GM19043 (cell line): ENCODE measurements around the gene COL5A1.

Experiments
- ATAC-seq: cut with Tn5 transposase; IDR thresholded peaks from one replicate; pipeline ENCODE4 v1.9.1; 2021; ENCODE audit warnings: low read depth; ENCODE audit not compliant: unreplicated experiment

COL5A1 gene

GRCh38 chr9:134625361-134626068, 16.1 kb upstream of the COL5A1 start:
- no peak for ATAC-seq

- no peak for ATAC-seq
These were observed 15.6 kb upstream of the COL5A1 start for GRCh38 chr9:134626069-134626423.

DNA sequence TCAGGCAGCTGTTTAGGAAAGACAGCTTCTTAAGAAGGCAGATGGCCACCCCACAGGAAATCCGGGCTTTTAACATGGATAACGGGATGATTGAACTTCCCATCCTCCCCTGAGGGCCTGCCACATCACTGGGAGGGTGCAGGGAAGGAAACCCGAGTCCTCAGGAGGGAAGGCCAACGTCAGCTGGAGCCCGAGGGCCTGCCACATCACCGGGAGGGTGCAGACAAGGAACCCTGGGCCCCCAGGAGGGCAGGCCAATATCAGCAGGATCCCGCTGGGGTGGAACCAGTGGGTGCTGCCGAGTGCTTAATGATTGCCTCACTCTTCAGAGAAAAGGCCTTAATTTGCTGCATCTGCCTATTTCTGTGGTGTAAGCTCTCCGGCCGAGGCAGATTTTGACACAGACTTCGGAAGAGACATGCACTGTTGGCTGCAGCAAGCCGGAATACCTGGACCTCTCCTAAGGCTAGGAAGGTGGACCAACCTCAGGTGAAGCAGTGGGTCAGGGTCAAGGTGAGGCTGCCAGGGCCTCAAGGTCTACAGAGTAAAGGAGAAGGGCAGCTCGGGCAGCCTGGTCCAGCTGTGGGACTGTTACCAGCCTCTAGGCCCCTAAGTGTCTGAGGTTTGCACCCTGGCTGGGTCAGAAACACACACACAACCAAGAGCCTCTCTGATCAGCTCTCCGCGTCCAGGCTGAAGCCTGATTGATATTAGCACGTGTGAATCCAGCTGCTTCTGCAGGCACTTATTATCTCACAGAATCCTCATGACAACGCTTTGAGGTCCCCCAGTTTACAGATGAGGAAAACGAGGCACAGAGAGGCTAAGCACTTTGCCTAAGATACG, 14.8 kb upstream of the COL5A1 start:
- ATAC-seq, result no peak

DNA sequence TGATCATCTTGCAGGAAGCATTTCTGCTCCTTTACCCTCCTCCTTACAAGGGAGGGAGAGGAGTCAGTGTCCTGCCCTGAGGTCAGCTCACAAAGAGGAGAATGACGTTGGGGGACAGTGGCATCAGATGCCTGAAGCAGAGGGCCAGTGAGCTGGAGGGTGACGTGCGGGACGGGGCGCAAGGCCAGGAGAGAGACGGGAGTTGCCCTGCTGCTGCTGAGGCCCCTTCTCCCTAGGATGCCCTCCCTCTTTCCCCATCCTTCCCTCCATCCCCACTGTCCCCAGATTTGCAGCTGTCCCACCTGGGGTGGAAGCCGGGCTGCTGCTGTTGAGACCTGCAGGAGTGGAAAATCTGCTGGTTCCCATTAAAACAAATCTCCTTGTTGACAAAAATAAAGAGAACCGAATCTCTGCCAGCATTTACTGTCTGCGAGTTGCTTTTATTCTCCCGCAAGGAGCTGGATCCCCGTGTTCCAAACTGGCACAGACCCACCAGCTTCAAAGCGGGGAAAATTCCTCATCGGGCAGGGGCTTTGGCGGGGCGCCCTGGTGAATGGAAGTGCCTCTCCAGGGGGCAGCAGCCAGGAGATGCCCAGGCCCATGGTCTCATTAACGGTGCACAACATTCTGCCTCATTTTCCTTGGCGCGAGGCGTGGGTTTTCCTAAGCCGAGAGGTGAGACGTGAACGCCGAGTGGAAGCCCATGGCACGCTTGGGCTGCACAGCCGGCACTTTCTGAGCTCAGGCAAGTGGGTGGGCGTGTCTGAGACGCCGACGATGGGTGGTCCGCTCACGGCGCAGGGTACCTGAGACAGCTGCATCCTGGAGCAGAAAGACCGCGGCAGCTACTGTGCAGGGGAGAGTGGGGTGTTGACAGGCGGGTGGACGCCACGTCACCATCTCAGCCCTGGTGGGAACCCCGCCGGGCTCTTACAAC, 13.9 kb upstream of the COL5A1 start:
- no peak for ATAC-seq

- no peak for ATAC-seq
These were observed 13.3 kb upstream of the COL5A1 start for GRCh38 chr9:134628354-134628736.

DNA sequence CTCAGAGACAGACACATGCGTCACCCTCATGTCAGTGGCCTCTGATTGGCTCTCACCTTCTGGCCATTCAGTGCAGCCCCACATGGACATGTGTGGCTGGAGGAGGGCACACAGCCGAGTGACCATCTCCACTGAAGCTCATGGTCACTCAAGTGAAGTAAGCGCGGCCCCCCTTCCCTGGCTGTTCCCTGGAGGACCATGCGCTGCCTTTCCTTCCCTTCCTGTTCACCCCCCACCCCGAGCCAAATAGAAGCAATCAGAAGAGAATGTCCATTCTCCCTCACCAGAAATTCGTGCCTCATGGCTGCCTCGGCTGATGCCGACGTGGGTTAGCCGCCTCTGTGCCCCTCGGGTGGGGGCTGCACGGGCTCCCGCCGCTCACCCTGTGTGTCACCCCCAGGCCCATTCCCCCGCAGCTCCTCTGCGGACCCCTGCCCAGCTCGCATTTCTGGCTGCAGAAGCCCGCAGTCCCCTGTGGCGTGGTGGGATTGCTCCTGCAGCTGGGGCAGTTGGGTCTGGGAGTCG, 12.5 kb upstream of the COL5A1 start:
- no peak for ATAC-seq

DNA sequence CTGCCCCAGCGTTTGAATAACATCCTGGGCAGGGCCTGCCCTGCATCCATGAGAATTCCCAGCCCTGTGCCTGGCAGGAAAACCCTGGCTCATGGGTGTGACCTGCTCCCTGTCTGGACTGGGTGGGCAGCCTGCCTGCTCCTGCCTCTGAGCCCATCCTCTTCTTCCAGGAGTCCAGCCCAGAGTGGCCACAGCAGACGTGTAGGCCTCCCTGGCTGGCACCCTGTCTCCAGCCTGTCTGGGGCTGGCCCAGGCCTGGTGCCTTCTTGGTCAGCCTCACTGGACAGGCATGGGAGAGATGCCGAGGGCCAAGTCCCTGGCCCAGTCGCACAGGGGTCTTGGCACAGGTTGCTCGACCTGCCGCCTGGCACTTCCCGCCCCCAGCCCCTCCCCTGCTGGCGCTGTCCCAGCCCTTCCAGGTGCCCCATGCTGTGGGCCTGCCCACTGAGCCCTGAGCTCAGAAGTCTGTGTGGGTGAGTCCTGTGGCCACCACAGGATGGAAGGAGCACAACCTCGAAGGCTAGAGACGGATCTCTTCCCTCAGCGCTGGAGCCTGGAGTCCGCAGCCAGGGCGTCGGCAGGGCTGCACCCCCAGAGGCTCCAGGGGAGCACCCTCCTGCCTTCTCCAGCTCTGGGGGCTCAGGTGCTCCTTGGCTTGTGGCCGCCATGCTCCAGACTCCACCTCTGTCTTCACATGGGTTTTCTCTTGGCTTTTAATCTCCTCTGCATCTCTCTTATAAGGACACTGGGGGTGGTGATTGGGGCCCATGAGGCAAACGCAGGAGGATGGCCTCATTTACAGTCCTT, 11.8 kb upstream of the COL5A1 start:
- no peak for ATAC-seq

- no peak for ATAC-seq
These were observed 11.2 kb upstream of the COL5A1 start for GRCh38 chr9:134630393-134630790.

- ATAC-seq, result no peak
These were observed 10.7 kb upstream of the COL5A1 start for GRCh38 chr9:134630861-134631260.

GRCh38 chr9:134631881-134632280, 9.7 kb upstream of the COL5A1 start:
- no peak for ATAC-seq

GRCh38 chr9:134632329-134632728, 9.3 kb upstream of the COL5A1 start:
- no peak for ATAC-seq

- ATAC-seq, result no peak
These were observed 8.1 kb upstream of the COL5A1 start for GRCh38 chr9:134633362-134634142.

GRCh38 chr9:134634176-134634575, 7.4 kb upstream of the COL5A1 start:
- ATAC-seq, result no peak

- no peak for ATAC-seq
These were observed 6.9 kb upstream of the COL5A1 start for GRCh38 chr9:134634667-134635230.

DNA sequence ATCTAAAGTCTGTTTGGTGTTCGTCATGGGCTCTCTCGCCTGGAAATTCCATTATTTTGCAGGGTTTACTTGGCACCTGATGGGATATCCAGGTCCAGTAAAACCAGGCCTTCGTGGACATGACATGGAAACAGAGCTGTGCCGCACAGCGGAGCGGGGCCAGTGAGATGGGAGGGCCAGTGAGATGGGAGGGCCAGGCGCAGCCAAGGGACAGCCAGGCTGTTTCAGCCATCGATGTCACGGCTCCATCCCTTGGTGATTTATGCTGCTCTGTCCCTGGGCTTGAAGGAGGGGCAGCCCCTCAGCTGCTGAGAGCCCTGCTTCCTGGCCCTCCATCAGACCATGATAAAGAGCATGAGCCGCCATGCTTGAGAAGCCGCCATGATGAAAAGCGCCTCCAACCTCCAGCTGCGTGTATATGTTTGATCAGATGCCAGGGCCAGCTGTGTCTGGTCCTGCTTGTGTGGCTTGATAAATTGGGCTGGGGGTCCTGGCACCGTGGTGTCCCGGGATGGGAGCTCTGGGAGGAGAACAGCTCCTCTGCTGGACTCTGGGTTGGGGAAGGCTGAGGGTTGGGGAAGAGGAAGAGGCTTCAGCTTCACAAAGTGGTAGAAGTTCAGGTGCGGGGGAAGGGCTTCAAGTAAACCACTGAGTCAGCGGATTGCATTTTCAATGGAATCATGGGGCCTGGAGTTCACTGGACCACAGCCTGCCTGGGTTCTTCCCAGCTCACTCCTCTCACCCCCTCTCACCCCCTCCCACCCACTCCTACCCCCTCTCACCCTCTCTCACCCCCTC, 6.1 kb upstream of the COL5A1 start:
- ATAC-seq, result no peak

DNA sequence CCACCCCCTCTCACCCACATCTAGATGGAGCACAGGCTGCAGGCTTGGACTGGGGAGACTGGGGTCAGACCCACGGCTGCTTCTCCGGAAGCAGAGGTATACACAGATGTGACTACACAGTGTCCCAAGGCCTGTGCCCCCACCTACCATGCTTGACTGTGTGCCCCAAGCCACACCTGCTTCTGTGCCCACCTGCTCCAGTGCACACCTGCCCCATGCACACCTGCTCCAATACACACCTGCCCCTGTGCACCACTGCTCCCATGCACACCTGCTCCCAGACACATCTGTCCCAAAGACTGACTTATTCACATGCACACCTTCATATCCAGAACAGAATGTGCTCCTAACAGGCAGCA, 5.5 kb upstream of the COL5A1 start:
- ATAC-seq, result no peak

DNA sequence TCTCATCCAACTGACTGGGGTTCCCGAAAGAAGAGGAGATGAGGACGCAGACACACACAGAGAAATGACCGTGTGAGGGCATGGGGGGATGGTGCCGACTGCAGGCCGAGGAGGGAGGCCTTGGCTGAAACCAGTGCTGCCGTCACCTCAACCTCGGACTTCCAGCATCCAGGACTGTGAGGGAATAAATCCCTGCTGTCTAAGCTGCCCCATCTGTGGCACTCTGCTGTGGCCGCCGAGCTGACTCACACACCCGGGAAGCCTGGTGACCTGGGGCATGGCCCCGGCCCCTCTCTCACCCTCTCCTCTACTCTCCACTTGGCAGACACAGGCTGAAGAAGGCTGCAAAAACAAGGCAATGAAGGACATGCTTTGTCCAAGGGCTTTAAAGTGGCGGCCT, 4.4 kb upstream of the COL5A1 start:
- ATAC-seq, result no peak
